ENCODE measurements around the gene FBRSL1.

- TF ChIP-seq POLR2A (IDR thresholded peaks at IDR 0.05; ENCODE audit: low read depth) = no peak
- TF ChIP-seq, protein P1, sequence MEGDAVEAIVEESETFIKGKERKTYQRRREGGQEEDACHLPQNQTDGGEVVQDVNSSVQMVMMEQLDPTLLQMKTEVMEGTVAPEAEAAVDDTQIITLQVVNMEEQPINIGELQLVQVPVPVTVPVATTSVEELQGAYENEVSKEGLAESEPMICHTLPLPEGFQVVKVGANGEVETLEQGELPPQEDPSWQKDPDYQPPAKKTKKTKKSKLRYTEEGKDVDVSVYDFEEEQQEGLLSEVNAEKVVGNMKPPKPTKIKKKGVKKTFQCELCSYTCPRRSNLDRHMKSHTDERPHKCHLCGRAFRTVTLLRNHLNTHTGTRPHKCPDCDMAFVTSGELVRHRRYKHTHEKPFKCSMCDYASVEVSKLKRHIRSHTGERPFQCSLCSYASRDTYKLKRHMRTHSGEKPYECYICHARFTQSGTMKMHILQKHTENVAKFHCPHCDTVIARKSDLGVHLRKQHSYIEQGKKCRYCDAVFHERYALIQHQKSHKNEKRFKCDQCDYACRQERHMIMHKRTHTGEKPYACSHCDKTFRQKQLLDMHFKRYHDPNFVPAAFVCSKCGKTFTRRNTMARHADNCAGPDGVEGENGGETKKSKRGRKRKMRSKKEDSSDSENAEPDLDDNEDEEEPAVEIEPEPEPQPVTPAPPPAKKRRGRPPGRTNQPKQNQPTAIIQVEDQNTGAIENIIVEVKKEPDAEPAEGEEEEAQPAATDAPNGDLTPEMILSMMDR (IDR thresholded peaks at IDR 0.05) = no peak
- no peak for TF ChIP-seq POLR2AphosphoS5 (IDR thresholded peaks at IDR 0.05)
These were observed 5.0 kb upstream of the FBRSL1 start for GRCh38 chr12:132484891-132485441.

Measured in esophagus muscularis mucosa (tissue), 3 donors.